ENCODE data around the gene PGGT1B.

Gene PGGT1B

GRCh38 chr5:115186794-115187193 is 75.9 kb downstream of the PGGT1B start:
- Mint-ChIP-seq H3K4me1 (ENCODE audit: low read depth) (peaks cover 4% of the 10 kb centered on the region), H3K9me3 (no peaks in the 10 kb centered on the region), H3K4me3 (no peak overlapping the region), H3K27me3 (ENCODE audit: low read depth) (peaks cover 51% of the 10 kb centered on the region), H3K27ac (no peak overlapping the region), H3K36me3 (ENCODE audit: low read depth) (no peaks in the 10 kb centered on the region)
- DNase-seq (ENCODE audit: low spot score), result no peak

- H3K36me3 Mint-ChIP-seq (ENCODE audit: low read depth), result no peaks in the 10 kb centered on the region
- H3K4me3 Mint-ChIP-seq, result no peak overlapping the region
- no peak for DNase-seq (ENCODE audit: low spot score)
- H3K4me1 Mint-ChIP-seq (ENCODE audit: low read depth), result peaks cover 9% of the 10 kb centered on the region
- H3K9me3 Mint-ChIP-seq, result no peaks in the 10 kb centered on the region
- no peak overlapping the region for H3K27ac Mint-ChIP-seq
- peaks cover 59% of the 10 kb centered on the region for H3K27me3 Mint-ChIP-seq (ENCODE audit: low read depth)
Measured at GRCh38 chr5:115184770-115185169, 77.9 kb downstream of the PGGT1B start.

GRCh38 chr5:115181757-115182156 is 80.9 kb downstream of the PGGT1B start:
- no peak overlapping the region for H3K4me3 Mint-ChIP-seq

GRCh38 chr5:115180165-115180709 is 82.4 kb downstream of the PGGT1B start:
- Mint-ChIP-seq H3K4me3 (peak overlapping the region; percentile 87), H3K4me1 (ENCODE audit: low read depth) (peaks cover 9% of the 10 kb centered on the region), H3K27me3 (ENCODE audit: low read depth) (peaks cover 79% of the 10 kb centered on the region), H3K9me3 (no peaks in the 10 kb centered on the region), H3K36me3 (ENCODE audit: low read depth) (no peaks in the 10 kb centered on the region), H3K27ac (no peak overlapping the region)
- DNase-seq (ENCODE audit: low spot score), result peak; percentile 16

More at GRCh38 chr5:115181757-115182156, 80.9 kb downstream of the PGGT1B start:
- no peak for DNase-seq (ENCODE audit: low spot score)
- peaks cover 76% of the 10 kb centered on the region for H3K27me3 Mint-ChIP-seq (ENCODE audit: low read depth)
- no peaks in the 10 kb centered on the region for H3K9me3 Mint-ChIP-seq
- H3K36me3 Mint-ChIP-seq (ENCODE audit: low read depth), result no peaks in the 10 kb centered on the region
- H3K4me1 Mint-ChIP-seq (ENCODE audit: low read depth), result peaks cover 9% of the 10 kb centered on the region
- H3K27ac Mint-ChIP-seq, result no peak overlapping the region

GRCh38 chr5:115179394-115180164 is 83.1 kb downstream of the PGGT1B start:
- no peaks in the 10 kb centered on the region for H3K36me3 Mint-ChIP-seq (ENCODE audit: low read depth)
- H3K4me1 Mint-ChIP-seq (ENCODE audit: low read depth), result peaks cover 7% of the 10 kb centered on the region
- peak overlapping the region; percentile 87 for H3K4me3 Mint-ChIP-seq
- H3K27me3 Mint-ChIP-seq (ENCODE audit: low read depth), result peaks cover 83% of the 10 kb centered on the region
- H3K9me3 Mint-ChIP-seq, result no peaks in the 10 kb centered on the region
- no peak overlapping the region for H3K27ac Mint-ChIP-seq
- DNase-seq (ENCODE audit: low spot score), result no peak

- Mint-ChIP-seq H3K27ac (no peak overlapping the region), H3K27me3 (ENCODE audit: low read depth) (peaks cover 83% of the 10 kb centered on the region), H3K4me1 (ENCODE audit: low read depth) (peaks cover 5% of the 10 kb centered on the region), H3K4me3 (peak overlapping the region; percentile 87), H3K36me3 (ENCODE audit: low read depth) (no peaks in the 10 kb centered on the region), H3K9me3 (no peaks in the 10 kb centered on the region)
- no peak for DNase-seq (ENCODE audit: low spot score)
Measured at GRCh38 chr5:115179030-115179393, 83.7 kb downstream of the PGGT1B start.

- Mint-ChIP-seq H3K36me3 (ENCODE audit: low read depth) (peaks cover 3% of the 10 kb centered on the region), H3K27me3 (ENCODE audit: low read depth) (peaks cover 70% of the 10 kb centered on the region)
Measured at GRCh38 chr5:115170929-115171510, 91.7 kb downstream of the PGGT1B start.

GRCh38 chr5:115170134-115170928 is 92.3 kb downstream of the PGGT1B start:
- H3K9me3 Mint-ChIP-seq, result peaks cover 10% of the 10 kb centered on the region
- H3K27ac Mint-ChIP-seq, result no peak overlapping the region
- peaks cover 67% of the 10 kb centered on the region for H3K27me3 Mint-ChIP-seq (ENCODE audit: low read depth)
- peak overlapping the region; percentile 85 for H3K4me3 Mint-ChIP-seq
- DNase-seq (ENCODE audit: low spot score), result no peak
- peaks cover 9% of the 10 kb centered on the region for H3K4me1 Mint-ChIP-seq (ENCODE audit: low read depth)
- H3K36me3 Mint-ChIP-seq (ENCODE audit: low read depth), result peaks cover 3% of the 10 kb centered on the region

More at GRCh38 chr5:115170929-115171510, 91.7 kb downstream of the PGGT1B start:
- DNase-seq (ENCODE audit: low spot score), result no peak
- Mint-ChIP-seq H3K4me3 (peak overlapping the region; percentile 73), H3K4me1 (ENCODE audit: low read depth) (peaks cover 9% of the 10 kb centered on the region), H3K27ac (no peak overlapping the region), H3K9me3 (peaks cover 10% of the 10 kb centered on the region)

- H3K4me3 Mint-ChIP-seq, result peak within 1 kb of the TSS; percentile 85
- H3K36me3 Mint-ChIP-seq (ENCODE audit: low read depth), result peaks cover 3% of the 10 kb centered on the region
- peaks cover 11% of the 10 kb centered on the region for H3K9me3 Mint-ChIP-seq
- DNase-seq (ENCODE audit: low spot score), result peak; percentile 93
- H3K27ac Mint-ChIP-seq, result peak within 1 kb of the TSS; percentile 24
- H3K4me1 Mint-ChIP-seq (ENCODE audit: low read depth), result peaks cover 9% of the 10 kb centered on the region
- H3K27me3 Mint-ChIP-seq (ENCODE audit: low read depth), result peaks cover 60% of the 10 kb centered on the region
Measured at GRCh38 chr5:115169487-115170133, 93.1 kb downstream of the PGGT1B start, which contains the start of gene TRIM36. TRIM36 (minus strand) TSS chr5:115169908; CDS start chr5:115169634, 274 bp downstream.

- peak overlapping the region; percentile 85 for H3K4me3 Mint-ChIP-seq
- H3K4me1 Mint-ChIP-seq (ENCODE audit: low read depth), result peaks cover 9% of the 10 kb centered on the region
- peaks cover 15% of the 10 kb centered on the region for H3K9me3 Mint-ChIP-seq
- H3K27me3 Mint-ChIP-seq (ENCODE audit: low read depth), result peaks cover 56% of the 10 kb centered on the region
- no peak overlapping the region for H3K27ac Mint-ChIP-seq
- H3K36me3 Mint-ChIP-seq (ENCODE audit: low read depth), result peaks cover 3% of the 10 kb centered on the region
- no peak for DNase-seq (ENCODE audit: low spot score)
Measured at GRCh38 chr5:115168829-115169486, 93.7 kb downstream of the PGGT1B start.

GRCh38 chr5:115166744-115167393 is 95.8 kb downstream of the PGGT1B start:
- peaks cover 44% of the 10 kb centered on the region for H3K27me3 Mint-ChIP-seq (ENCODE audit: low read depth)
- peaks cover 15% of the 10 kb centered on the region for H3K9me3 Mint-ChIP-seq
- DNase-seq (ENCODE audit: low spot score), result no peak
- H3K4me1 Mint-ChIP-seq (ENCODE audit: low read depth), result peaks cover 9% of the 10 kb centered on the region
- no peak overlapping the region for H3K27ac Mint-ChIP-seq
- no peak overlapping the region for H3K4me3 Mint-ChIP-seq
- H3K36me3 Mint-ChIP-seq (ENCODE audit: low read depth), result peaks cover 3% of the 10 kb centered on the region

- DNase-seq (ENCODE audit: low spot score), result no peak
- Mint-ChIP-seq H3K36me3 (ENCODE audit: low read depth) (peaks cover 3% of the 10 kb centered on the region), H3K4me1 (ENCODE audit: low read depth) (peaks cover 6% of the 10 kb centered on the region), H3K4me3 (no peak overlapping the region), H3K27ac (no peak overlapping the region), H3K27me3 (ENCODE audit: low read depth) (peaks cover 38% of the 10 kb centered on the region), H3K9me3 (peaks cover 15% of the 10 kb centered on the region)
Measured at GRCh38 chr5:115165790-115166189, 96.9 kb downstream of the PGGT1B start.

Measured in T-helper 2 cell treated with Interferon-gamma antibody and Interleukin-4, amounts not matched to agents 5 μg/mL and 100 μg/mL, for 36 hours (primary cell).